ENCODE measurements around the gene SLC12A7.

SLC12A7 gene

DNA sequence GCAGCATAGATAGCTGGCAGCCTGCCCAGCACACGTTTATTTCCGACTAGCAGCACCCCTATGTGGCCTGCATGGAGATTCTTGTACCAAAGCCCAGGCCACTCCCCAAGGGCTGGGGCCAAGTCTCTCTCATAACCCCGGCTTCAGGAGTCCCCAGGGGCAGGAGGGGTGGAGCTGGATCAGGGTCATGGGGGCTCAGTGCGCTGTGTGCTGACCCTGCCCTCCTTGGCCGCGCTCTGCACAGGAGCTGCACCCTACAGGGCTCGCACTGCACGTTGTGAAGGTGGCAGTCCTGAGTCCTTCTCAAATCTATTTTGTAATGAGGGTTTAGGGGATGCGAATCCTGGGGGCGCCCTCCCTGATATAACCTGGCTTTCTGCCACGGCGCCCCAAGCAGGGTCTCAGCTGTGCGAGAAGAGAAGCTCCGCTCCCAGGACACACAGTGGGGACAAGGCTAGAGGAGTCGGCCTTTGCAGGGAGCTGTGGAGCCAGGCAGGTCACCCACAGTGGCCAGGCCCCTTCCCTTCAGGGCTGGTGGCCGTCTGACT lies 74.7 kb downstream of the SLC12A7 start:
- Histone ChIP-seq H3K4me3 (ENCODE audit: low read depth, low read length) (no peak overlapping the region), H3K36me3 (replicated peaks) (no peaks in the 10 kb centered on the region), H3K27ac (no peak overlapping the region), H3K27me3 (replicated peaks) (no peaks in the 10 kb centered on the region)
- in situ Hi-C loops (cut with HindIII; ENCODE audit: low pct_ligation_motif_present, low sequenced_read_pairs) = no loop called here
- no peak for DNase-seq
- TF ChIP-seq, protein P1, sequence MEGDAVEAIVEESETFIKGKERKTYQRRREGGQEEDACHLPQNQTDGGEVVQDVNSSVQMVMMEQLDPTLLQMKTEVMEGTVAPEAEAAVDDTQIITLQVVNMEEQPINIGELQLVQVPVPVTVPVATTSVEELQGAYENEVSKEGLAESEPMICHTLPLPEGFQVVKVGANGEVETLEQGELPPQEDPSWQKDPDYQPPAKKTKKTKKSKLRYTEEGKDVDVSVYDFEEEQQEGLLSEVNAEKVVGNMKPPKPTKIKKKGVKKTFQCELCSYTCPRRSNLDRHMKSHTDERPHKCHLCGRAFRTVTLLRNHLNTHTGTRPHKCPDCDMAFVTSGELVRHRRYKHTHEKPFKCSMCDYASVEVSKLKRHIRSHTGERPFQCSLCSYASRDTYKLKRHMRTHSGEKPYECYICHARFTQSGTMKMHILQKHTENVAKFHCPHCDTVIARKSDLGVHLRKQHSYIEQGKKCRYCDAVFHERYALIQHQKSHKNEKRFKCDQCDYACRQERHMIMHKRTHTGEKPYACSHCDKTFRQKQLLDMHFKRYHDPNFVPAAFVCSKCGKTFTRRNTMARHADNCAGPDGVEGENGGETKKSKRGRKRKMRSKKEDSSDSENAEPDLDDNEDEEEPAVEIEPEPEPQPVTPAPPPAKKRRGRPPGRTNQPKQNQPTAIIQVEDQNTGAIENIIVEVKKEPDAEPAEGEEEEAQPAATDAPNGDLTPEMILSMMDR (IDR thresholded peaks at IDR 0.05; ENCODE audit: low read depth, low read length, missing control alignments) = no peak

DNA sequence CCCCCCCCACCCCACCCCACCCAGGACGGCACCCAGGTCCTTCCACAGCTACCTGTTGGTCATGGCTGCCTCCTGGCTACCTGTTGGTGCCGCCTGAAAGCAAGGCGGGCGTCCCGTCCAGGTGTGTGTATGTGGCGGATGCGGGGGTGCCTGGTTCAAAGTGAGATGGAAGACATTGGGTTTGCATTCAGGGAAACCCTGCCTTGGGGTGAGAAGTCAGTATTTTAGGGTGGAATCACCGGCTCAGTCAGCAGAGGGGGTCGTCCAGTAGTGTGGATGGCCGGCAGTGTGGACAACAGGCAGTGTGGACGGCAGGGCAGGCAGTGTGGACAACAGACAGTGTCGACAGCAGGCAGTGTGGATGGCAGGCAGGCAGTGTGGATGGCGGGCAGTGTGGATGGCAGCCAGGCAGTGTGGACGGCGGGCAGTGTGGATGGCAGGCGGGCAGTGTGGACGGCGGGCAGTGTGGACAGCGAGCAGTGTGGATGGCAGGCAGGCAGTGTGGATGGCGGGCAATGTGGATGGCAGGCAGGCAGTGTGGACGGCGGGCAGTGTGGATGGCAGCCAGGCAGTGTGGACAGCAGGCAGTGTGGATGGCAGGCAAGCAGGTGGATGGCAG lies 75.2 kb downstream of the SLC12A7 start:
- H3K36me3 ChIP-seq (replicated peaks) = no peaks in the 10 kb centered on the region
- DNase-seq = no peak
- in situ Hi-C loops (cut with HindIII; ENCODE audit: low pct_ligation_motif_present, low sequenced_read_pairs) = no loop called here
- no peaks in the 10 kb centered on the region for H3K27me3 ChIP-seq (replicated peaks)
- H3K27ac ChIP-seq = no peak overlapping the region
- H3K4me3 ChIP-seq (ENCODE audit: low read depth, low read length) = no peak overlapping the region
- TF ChIP-seq, protein P1 (IDR thresholded peaks at IDR 0.05; ENCODE audit: low read depth, low read length, missing control alignments) = no peak

DNA sequence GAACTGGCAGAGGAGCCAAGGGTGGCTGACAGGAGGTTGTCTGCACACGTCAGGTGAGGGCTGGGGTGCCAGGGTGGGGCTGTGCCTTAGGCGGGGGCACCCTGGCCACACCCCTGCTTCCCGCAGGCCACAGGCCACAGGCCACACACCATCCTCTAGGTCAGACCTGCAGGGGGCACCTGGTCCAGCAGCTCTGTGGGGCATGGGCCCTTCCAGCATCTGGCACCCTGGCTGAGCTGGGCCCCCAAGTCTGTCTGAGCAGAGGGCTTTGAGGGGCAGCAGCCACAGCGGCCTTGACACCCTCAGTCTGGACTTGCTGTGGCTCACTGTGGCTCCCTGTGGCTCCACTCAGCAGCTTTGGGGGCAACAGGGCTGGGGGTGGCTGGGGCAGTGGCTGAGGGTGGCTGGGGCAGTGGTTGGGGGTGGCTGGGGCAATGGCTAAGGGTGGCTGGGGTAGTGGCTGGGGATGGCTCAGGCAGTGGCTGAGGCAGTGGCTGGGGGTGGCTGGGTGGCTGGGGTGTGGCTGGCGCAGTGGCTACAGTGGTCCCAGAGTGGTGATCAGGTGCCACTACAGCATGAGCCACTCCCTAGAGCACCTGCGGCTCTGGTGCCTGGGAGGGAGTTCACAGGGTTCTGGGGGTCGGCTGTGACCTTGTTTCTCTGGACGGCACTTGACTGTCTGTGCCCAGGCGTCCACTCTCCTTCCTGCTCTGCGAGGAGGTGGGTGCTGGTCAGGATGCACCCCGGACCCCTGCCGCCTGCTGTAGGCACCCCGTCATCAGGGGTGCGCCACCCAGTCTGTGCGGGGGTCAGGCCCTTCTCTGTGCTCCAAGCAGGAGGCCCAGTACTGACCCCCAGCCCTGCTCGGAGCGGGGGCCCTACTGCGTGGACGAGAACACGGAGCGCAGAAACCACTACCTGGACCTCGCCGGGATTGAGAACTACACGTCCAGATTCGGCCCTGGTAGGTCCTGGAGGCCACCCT lies 76.2 kb downstream of the SLC12A7 start:
- in situ Hi-C loops (cut with HindIII; ENCODE audit: low pct_ligation_motif_present, low sequenced_read_pairs) = no loop called here
- TF ChIP-seq, protein P1 (IDR thresholded peaks at IDR 0.05; ENCODE audit: low read depth, low read length, missing control alignments) = no peak
- no peak overlapping the region for H3K27ac ChIP-seq
- DNase-seq = no peak
- H3K4me3 ChIP-seq (ENCODE audit: low read depth, low read length) = no peak overlapping the region
- no peaks in the 10 kb centered on the region for H3K27me3 ChIP-seq (replicated peaks)
- H3K36me3 ChIP-seq (replicated peaks) = no peaks in the 10 kb centered on the region

DNA sequence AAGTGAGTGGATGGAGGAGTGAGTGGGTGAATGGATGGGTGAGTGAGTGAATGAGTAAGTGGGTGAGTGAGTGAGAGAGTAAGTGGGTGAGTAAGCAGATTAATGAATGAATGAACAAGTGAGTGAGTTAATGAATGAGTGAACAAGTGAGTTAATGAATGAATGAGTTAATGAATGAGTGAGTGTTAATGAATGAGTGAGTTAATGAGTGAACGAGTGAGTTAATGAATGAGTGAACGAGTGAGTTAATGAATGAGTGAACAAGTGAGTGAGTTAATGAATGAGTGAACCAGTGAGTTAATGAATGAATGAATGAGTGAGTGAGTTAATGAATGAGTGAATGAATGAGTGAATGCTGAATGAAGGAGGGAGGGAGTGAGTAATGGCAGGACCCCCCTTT lies 76.9 kb downstream of the SLC12A7 start:
- TF ChIP-seq, protein P1 (IDR thresholded peaks at IDR 0.05; ENCODE audit: low read depth, low read length, missing control alignments) = no peak
- in situ Hi-C loops (cut with HindIII; ENCODE audit: low pct_ligation_motif_present, low sequenced_read_pairs) = no loop called here
- no peak for DNase-seq
- Histone ChIP-seq H3K27ac (no peak overlapping the region), H3K27me3 (replicated peaks) (no peaks in the 10 kb centered on the region), H3K4me3 (ENCODE audit: low read depth, low read length) (no peak overlapping the region), H3K36me3 (replicated peaks) (no peaks in the 10 kb centered on the region)

DNA sequence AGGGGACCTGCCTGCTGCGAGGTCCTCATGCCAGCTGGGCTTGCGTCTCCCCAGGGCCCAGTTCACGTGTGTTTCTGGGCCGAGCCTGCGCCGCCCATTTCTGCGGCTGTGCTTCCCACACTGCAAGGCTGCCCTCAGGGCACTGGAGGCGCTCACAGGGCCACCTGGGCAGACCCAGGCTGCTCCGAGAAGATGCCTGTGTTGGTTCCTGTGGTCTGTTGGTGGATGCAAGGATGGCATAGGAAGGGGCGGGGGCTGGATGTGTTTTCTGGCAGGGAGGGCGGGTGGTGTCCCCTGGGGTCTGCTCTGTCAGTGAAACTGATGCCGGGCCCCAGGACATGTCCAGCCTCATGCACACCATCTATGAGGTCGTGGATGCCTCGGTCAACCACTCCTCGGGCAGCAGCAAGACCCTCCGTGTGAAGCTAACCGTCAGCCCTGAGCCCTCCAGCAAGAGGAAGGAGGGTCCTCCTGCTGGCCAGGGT lies 77.4 kb downstream of the SLC12A7 start:
- no peak overlapping the region for H3K4me3 ChIP-seq (ENCODE audit: low read depth, low read length)
- no peaks in the 10 kb centered on the region for H3K36me3 ChIP-seq (replicated peaks)
- in situ Hi-C loops (cut with HindIII; ENCODE audit: low pct_ligation_motif_present, low sequenced_read_pairs) = no loop called here
- DNase-seq = no peak
- no peaks in the 10 kb centered on the region for H3K27me3 ChIP-seq (replicated peaks)
- TF ChIP-seq, protein P1 (IDR thresholded peaks at IDR 0.05; ENCODE audit: low read depth, low read length, missing control alignments) = no peak
- no peak overlapping the region for H3K27ac ChIP-seq

All from brain microvascular endothelial cell (primary cell).